ENCODE results near the gene AASDHPPT.
"Not testable (repeated sequence)": the region's sequence is repeated elsewhere in the genome, so short reads cannot be mapped to it uniquely, and the experiment has no call there.

AASDHPPT gene, protein sequence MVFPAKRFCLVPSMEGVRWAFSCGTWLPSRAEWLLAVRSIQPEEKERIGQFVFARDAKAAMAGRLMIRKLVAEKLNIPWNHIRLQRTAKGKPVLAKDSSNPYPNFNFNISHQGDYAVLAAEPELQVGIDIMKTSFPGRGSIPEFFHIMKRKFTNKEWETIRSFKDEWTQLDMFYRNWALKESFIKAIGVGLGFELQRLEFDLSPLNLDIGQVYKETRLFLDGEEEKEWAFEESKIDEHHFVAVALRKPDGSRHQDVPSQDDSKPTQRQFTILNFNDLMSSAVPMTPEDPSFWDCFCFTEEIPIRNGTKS

GRCh38 chr11:106077609-106078455 lies at the start of gene AASDHPPT:
TSS of gene AASDHPPT (plus strand) at chr11:106077662. CDS start at chr11:106077711, 49 bp downstream.
- no peak for DNase-seq

GRCh38 chr11:106030609-106031008 lies 46.9 kb upstream of the AASDHPPT start:
- DNase-seq: no peak

DNA sequence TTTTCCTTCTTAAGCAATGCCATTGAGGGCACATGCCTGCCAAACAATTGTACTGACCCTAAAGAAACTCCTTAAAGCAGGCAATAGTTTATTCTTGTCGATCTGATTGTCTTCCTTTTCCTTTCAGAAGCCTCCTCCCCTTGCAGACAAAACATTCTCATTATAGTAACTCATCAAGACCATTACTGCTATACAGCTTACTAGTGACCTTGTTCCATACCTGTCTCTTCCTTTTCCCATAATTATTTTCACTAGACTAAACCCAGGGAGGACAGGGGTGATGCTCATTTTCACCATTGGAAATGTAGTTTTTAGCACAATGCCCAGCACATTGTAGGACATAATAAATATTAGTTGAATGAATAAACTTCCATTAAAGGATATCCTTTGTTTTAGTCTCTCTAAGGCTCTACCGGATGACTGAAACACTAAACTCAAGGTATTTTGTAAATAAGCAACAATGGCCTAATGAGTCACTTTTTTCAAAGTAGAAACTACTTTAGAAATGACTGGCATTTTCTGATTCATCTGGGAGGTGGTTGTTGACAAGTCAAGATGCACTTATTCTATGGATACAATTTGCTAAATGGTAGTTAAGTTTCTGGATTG lies 46.2 kb upstream of the AASDHPPT start:
- no peak for DNase-seq

DNA sequence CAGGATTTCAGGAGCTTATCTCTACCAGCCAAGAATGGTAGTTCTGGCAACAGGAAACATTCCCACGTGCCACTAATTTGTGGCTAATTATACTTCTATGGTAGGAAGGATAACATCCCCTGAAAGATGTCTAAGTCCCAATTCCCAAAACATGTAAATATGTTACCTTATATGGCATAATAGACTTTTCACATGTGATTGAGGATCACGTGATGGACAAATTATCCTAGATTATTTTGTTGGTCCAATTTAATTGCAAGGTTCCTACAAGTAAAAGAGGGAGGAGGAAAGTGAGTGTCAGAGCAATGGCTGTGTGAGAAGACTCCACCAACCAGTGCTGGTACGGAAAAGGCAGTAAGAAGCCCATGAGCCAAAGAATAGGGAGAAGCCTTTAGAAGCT lies 45.5 kb upstream of the AASDHPPT start:
- DNase-seq: no peak

GRCh38 chr11:106032861-106033260 lies 44.6 kb upstream of the AASDHPPT start:
- no peak for DNase-seq

DNA sequence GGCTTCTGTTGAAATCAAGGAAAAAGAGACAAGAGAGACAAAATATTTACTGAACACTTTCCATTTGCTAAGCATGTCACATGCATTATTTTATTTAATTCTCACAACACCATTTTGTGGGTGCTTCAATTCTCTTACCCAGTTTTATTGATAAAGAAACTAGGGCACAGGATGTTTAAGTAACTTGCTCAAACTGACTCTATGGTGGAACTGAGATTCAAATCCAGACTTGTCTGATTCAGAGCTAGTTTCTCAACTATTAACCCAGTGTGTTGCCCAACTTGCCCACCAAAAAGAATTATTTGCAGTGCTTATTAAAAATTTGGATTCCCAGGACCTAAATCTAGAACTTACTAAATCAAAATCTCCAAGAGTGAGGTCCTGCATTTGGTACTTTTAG lies 33.9 kb upstream of the AASDHPPT start:
- DNase-seq: no peak

- no peak for DNase-seq
These were observed 29.8 kb upstream of the AASDHPPT start for GRCh38 chr11:106047631-106048030.

DNA sequence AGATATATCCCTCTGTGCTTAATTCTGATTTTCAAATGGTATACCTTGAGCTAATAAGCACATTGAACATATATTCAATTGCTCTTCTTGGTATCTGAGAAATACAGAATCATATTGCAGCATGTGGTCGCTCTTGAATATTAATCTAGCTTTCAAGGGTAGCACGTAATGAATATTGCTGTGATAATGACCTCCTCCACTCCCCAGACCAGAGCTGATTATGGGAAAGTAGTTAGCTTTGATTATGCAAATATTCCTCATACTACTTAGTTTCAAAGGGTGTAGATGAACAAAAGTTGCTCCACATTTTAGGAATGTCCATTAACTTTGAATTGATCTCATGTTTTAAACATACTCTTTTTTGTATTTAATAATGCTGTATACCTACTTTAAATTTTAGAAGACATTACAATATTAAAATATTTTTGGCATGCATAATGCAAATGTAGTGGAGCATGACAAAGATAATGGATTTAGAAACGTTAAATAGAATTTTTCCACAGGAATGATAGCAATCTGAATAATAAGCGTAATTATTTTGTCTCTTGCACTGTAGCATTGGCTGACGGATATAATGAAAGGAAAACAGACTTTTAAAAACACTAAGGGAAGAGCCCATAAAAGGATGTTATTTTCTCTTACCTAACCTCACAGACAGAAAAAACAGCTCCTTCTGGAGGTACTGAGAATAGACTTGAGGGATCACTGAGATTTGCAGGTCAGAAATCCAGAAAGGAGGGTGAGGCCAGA lies 27.6 kb upstream of the AASDHPPT start:
- no peak for DNase-seq

- DNase-seq: no peak
These were observed 26.4 kb upstream of the AASDHPPT start for GRCh38 chr11:106051103-106051502.

- DNase-seq: not testable (repeated sequence)
These were observed 19.1 kb upstream of the AASDHPPT start for GRCh38 chr11:106058377-106058776.

DNA sequence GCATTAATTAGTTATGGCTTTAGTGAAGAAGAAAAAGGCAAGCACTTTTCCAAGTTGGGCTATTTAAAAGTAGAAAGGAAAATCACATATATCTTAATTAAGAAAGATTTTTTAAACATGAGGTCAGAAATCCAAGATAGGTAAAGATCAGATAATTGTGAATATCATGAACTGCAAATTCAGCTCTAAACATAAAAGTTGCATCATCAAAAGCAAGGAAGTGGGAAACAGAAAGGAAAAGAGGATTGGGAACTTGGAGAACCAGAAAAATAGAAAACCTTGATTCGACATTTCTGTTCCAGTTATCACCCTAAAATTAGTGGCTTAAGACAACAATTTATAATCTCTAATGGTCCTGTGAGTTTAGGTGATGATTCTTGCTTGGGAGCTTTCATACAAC lies 17.8 kb upstream of the AASDHPPT start:
- no peak for DNase-seq

GRCh38 chr11:106061249-106061784 lies 16.1 kb upstream of the AASDHPPT start:
- no peak for DNase-seq

- DNase-seq: no peak
These were observed 15.2 kb upstream of the AASDHPPT start for GRCh38 chr11:106061954-106062949.

DNA sequence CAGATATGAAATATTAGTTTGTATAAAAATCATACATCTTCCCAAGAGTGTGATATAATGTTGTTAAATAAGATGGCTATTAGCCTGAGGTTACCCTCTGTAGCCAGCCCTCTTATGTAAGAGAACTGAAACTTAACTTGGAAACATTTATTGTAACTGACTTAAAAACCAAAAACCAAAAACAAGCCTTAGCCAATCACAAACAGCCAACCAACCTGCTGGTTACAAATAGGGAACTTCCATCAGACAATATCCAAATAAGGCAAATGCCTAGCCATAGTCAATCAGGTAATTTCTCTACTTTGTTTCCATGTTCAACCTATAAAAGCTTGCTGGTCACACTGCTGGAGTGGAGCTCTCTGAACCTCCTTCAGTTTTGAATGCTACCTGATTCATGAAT lies 14.5 kb upstream of the AASDHPPT start:
- DNase-seq: no peak

- no peak for DNase-seq
These were observed 6.9 kb upstream of the AASDHPPT start for GRCh38 chr11:106070606-106071005.

GRCh38 chr11:106072804-106073203 lies 4.7 kb upstream of the AASDHPPT start:
- DNase-seq: no peak

- DNase-seq: no peak
These were observed 1.1 kb upstream of the AASDHPPT start for GRCh38 chr11:106076171-106076918.

GRCh38 chr11:106076919-106077608 lies 398 bp upstream of the AASDHPPT start, which contains the start of gene KBTBD3:
TSS of gene KBTBD3 (minus strand) at chr11:106077347. CDS start at chr11:106059097, 18,250 bp downstream.
- DNase-seq: peak; percentile 99

- no peak for DNase-seq
These were observed 4.6 kb downstream of the AASDHPPT start for GRCh38 chr11:106082096-106082495.

GRCh38 chr11:106086135-106086534 lies 8.7 kb downstream of the AASDHPPT start:
- no peak for DNase-seq
